Measurements from ENCODE around the gene SAXO2. TPM values are rescaled to one million over a fixed set of nuclear protein-coding genes. Genes with fewer than 3 reads are reported as not detected.

Gene SAXO2
- total and polyA plus RNA-seq, 2 donors (not counting 1 experiment from before 2014, with no cell fraction given), result 0.36 to 0.66 TPM

DNA sequence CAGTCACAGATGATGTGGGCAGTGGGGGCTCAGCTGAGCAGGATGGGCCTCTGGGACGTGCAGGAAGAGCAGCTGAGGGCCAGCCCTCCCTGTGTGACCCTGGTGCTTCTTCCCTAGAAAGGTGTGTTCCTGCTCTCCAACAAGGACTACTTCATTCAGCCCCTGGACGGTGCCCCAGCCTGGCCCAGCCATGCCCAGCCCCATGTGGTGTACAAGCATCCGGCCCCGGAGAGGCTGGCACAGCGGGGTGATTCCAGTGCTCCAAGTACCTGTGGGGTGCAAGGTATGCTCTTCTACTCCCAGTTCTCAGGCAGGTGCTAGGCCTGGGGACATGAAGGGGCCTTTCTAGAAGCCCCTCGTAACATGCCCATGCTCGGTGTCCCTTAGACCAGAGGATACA lies 38.3 kb downstream of the SAXO2 start:
- no peak for DNase-seq (ENCODE audit: low read depth in 2 of 2)

DNA sequence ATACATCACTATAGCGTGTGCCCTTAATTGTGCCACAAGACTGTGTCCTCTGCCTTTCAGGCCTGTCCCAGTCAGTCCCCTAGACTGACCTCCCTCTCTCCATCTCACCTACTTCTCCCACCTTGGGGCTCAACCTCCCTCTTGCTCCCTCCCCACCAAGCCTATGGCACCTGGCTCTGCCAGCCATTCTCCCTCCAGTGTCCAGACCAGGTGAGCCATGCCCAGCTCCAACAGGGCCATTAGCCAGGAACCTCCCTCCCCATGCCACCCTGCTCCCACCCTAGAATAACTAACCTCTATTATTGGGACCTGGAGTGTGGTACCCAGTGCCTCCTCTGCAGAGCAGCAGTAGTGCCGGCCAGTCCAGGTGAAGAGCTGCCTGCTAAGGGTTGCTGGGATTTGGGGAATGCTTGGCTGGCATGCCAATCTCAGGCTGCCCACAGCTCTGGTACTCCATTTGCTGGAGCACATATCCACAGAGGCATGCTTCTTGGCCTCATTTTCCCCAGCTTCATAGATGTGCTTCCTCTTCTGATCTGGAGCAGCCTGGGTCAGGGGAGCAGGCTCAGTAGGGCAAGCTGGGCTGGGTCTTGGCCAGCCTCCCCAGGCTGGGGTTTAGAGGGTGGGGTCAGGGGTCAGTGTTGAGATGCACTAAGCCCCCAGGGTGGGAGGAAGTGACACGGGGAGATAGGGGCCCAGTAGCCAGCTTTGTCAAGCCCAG lies 38.8 kb downstream of the SAXO2 start:
- TF ChIP-seq EZH2 (IDR thresholded peaks at IDR 0.05; ENCODE audit: low read length, missing control alignments), result no peak
- no peaks in the 10 kb centered on the region for H3K79me2 ChIP-seq (ENCODE audit: control insufficient read depth, insufficient read depth, low read length)
- no peaks in the 10 kb centered on the region for H4K20me1 ChIP-seq (ENCODE audit: control insufficient read depth, extremely low read depth, insufficient read depth, low read length)
- H2AFZ ChIP-seq (ENCODE audit: low read length), result no peak overlapping the region
- no peaks in the 10 kb centered on the region for H3K4me1 ChIP-seq (ENCODE audit: control insufficient read depth, extremely low read depth, insufficient read depth, low read length)
- no peaks in the 10 kb centered on the region for H3K36me3 ChIP-seq (ENCODE audit: control insufficient read depth, insufficient read depth, low read length)
- no peak overlapping the region for H3K27ac ChIP-seq (ENCODE audit: insufficient read depth, low read length)
- no peak overlapping the region for H3K4me2 ChIP-seq (ENCODE audit: extremely low read depth, insufficient read depth, low read length)
- H3K9ac ChIP-seq (ENCODE audit: insufficient read depth, low read length), result no peak overlapping the region
- no peak for DNase-seq (ENCODE audit: low read depth in 2 of 2)
- no peak overlapping the region for H3K4me3 ChIP-seq (replicated peaks in 1 of 4; ENCODE audit: control extremely low read depth in 1 of 4, insufficient read depth in 1 of 4, low read depth in 3 of 4, low read length in 4 of 4)
- H3K9me3 ChIP-seq (ENCODE audit: control insufficient read depth, insufficient read depth, low read depth, low read length), result no peaks in the 10 kb centered on the region
- no peaks in the 10 kb centered on the region for H3K27me3 ChIP-seq (ENCODE audit: control insufficient read depth, insufficient read depth, low read length)

More for the DNA sequence above, 38.3 kb downstream of the SAXO2 start:
- no peaks in the 10 kb centered on the region for H3K4me1 ChIP-seq (ENCODE audit: control insufficient read depth, extremely low read depth, insufficient read depth, low read length)
- H3K36me3 ChIP-seq (ENCODE audit: control insufficient read depth, insufficient read depth, low read length), result no peaks in the 10 kb centered on the region
- no peak overlapping the region for H3K9ac ChIP-seq (ENCODE audit: insufficient read depth, low read length)
- H3K4me2 ChIP-seq (ENCODE audit: extremely low read depth, insufficient read depth, low read length), result no peak overlapping the region
- H3K79me2 ChIP-seq (ENCODE audit: control insufficient read depth, insufficient read depth, low read length), result no peaks in the 10 kb centered on the region
- H3K27ac ChIP-seq (ENCODE audit: insufficient read depth, low read length), result no peak overlapping the region
- H3K27me3 ChIP-seq (ENCODE audit: control insufficient read depth, insufficient read depth, low read length), result no peaks in the 10 kb centered on the region
- no peak for TF ChIP-seq EZH2 (IDR thresholded peaks at IDR 0.05; ENCODE audit: low read length, missing control alignments)
- TF ChIP-seq, protein P1, sequence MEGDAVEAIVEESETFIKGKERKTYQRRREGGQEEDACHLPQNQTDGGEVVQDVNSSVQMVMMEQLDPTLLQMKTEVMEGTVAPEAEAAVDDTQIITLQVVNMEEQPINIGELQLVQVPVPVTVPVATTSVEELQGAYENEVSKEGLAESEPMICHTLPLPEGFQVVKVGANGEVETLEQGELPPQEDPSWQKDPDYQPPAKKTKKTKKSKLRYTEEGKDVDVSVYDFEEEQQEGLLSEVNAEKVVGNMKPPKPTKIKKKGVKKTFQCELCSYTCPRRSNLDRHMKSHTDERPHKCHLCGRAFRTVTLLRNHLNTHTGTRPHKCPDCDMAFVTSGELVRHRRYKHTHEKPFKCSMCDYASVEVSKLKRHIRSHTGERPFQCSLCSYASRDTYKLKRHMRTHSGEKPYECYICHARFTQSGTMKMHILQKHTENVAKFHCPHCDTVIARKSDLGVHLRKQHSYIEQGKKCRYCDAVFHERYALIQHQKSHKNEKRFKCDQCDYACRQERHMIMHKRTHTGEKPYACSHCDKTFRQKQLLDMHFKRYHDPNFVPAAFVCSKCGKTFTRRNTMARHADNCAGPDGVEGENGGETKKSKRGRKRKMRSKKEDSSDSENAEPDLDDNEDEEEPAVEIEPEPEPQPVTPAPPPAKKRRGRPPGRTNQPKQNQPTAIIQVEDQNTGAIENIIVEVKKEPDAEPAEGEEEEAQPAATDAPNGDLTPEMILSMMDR (conservative IDR thresholded peaks at IDR 0.05 in 1 of 2, IDR thresholded peaks at IDR 0.05 in 1 of 2; ENCODE audit: low read depth in 1 of 2, low read length in 2 of 2), result no peak
- H4K20me1 ChIP-seq (ENCODE audit: control insufficient read depth, extremely low read depth, insufficient read depth, low read length), result no peaks in the 10 kb centered on the region
- no peak overlapping the region for H3K4me3 ChIP-seq (replicated peaks in 1 of 4; ENCODE audit: control extremely low read depth in 1 of 4, insufficient read depth in 1 of 4, low read depth in 3 of 4, low read length in 4 of 4)
- no peak overlapping the region for H2AFZ ChIP-seq (ENCODE audit: low read length)
- H3K9me3 ChIP-seq (ENCODE audit: control insufficient read depth, insufficient read depth, low read depth, low read length), result no peaks in the 10 kb centered on the region

DNA sequence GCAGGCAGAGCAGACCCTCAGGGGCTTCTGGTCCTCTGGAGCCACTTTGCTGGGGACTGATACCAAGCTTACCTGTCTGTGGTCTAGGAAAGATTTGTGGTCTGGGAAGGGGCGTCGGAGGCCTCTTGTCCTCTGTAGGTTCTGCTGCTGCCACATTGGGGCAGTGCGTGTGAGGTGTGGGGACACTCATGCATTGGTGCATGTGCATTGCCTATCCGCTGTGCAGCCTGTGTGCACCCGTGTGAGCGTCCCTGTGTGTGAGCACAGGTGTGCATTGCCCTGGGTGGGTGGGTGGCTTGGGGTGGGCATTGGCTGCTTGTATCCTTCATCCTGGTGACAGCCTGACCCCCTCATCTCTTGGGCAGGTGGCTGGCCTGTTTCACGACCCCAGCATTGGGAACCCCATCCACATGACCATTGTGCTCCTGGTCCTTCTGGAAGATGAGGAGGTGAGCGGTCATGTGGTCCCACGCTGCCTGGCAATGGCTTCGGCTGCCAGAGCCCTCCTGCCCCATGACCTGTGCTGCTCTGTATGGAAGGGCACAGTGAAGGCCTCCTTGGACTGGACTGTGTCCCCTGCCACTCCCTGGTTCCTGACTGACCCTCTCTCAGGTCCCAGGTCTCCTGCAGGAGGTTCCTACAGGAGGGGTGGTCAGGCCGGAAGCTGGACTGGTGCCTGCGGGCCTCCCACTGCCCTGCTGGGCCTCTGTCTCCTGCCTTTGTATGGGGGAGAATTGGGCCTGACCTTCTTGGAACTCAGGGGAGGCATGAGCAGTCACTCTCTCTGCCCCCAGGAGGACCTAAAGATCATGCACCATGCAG lies 41.5 kb downstream of the SAXO2 start:
- TF ChIP-seq, protein P1 (conservative IDR thresholded peaks at IDR 0.05 in 1 of 2, IDR thresholded peaks at IDR 0.05 in 1 of 2; ENCODE audit: low read depth in 1 of 2, low read length in 2 of 2), result no peak
- TF ChIP-seq EZH2 (IDR thresholded peaks at IDR 0.05; ENCODE audit: low read length, missing control alignments), result no peak
- Histone ChIP-seq H3K27ac (ENCODE audit: insufficient read depth, low read length) (no peak overlapping the region), H3K9ac (ENCODE audit: insufficient read depth, low read length) (no peak overlapping the region), H3K4me2 (ENCODE audit: extremely low read depth, insufficient read depth, low read length) (no peak overlapping the region), H4K20me1 (ENCODE audit: control insufficient read depth, extremely low read depth, insufficient read depth, low read length) (no peaks in the 10 kb centered on the region), H3K4me3 (replicated peaks in 1 of 4; ENCODE audit: control extremely low read depth in 1 of 4, insufficient read depth in 1 of 4, low read depth in 3 of 4, low read length in 4 of 4) (no peak overlapping the region), H3K27me3 (ENCODE audit: control insufficient read depth, insufficient read depth, low read length) (no peaks in the 10 kb centered on the region), H3K9me3 (ENCODE audit: control insufficient read depth, insufficient read depth, low read depth, low read length) (no peaks in the 10 kb centered on the region), H3K36me3 (ENCODE audit: control insufficient read depth, insufficient read depth, low read length) (no peaks in the 10 kb centered on the region), H3K4me1 (ENCODE audit: control insufficient read depth, extremely low read depth, insufficient read depth, low read length) (no peaks in the 10 kb centered on the region), H3K79me2 (ENCODE audit: control insufficient read depth, insufficient read depth, low read length) (no peaks in the 10 kb centered on the region), H2AFZ (ENCODE audit: low read length) (no peak overlapping the region)
- DNase-seq (ENCODE audit: low read depth in 2 of 2), result no peak

Measured in fibroblast of lung (primary cell).